HEK293T (cell line): Measurements from ENCODE around the gene PFN2.

Experiments used
- BHLHE40 ChIP-seq: fragments of 450-650 bp; IDR thresholded peaks from 2 replicates; pipeline ENCODE4 v1.6.1; 2016; ENCODE audit warnings: mild to moderate bottlenecking, moderate library complexity, borderline replicate concordance
- ELF4 ChIP-seq: fragments of 450-650 bp; IDR thresholded peaks from 2 replicates; pipeline ENCODE4 v1.6.1; 2017; ENCODE audit warnings: antibody characterized with exemption
- FOXA1 ChIP-seq: fragments of 450-650 bp; IDR thresholded peaks from 2 replicates; pipeline ENCODE4 v1.6.1; 2016; ENCODE audit warnings: mild to moderate bottlenecking
- FOXK2 ChIP-seq: fragments of 450-650 bp; IDR thresholded peaks from 2 replicates; pipeline ENCODE4 v1.6.1; 2016; ENCODE audit warnings: mild to moderate bottlenecking
- HDGF ChIP-seq: fragments of 450-650 bp; IDR thresholded peaks from 2 replicates; pipeline ENCODE4 v1.6.1; 2017; ENCODE audit warnings: antibody characterized with exemption, borderline replicate concordance
- NFRKB ChIP-seq: fragments of 450-650 bp; IDR thresholded peaks from 2 replicates; pipeline ENCODE4 v1.6.1; 2016; ENCODE audit warnings: mild to moderate bottlenecking, moderate library complexity
- PKNOX1 ChIP-seq: fragments of 450-650 bp; IDR thresholded peaks from 2 replicates; pipeline ENCODE4 v1.6.1; 2016
- SP1 ChIP-seq: fragments of 450-650 bp; IDR thresholded peaks from 2 replicates; pipeline ENCODE4 v1.6.1; 2017
- TARDBP ChIP-seq: fragments of 450-650 bp; IDR thresholded peaks from 2 replicates; pipeline ENCODE4 v1.6.1; 2016

GRCh38 chr3:149958171-149958796 is 12.4 kb downstream of the PFN2 start:
- TF ChIP-seq BHLHE40 (no peak), PKNOX1 (no peak), NFRKB (no peak), SP1 (no peak), HDGF (no peak), FOXA1 (no peak), FOXK2 (no peak), ELF4 (no peak), TARDBP (no peak)
